Esophagus muscularis mucosa (tissue), 4 donors: ENCODE results near the gene SMARCA5. TPM values are rescaled to one million over a fixed set of nuclear protein-coding genes. Genes with fewer than 3 reads are reported as not detected.

Experiments used
- DNase-seq: peaks from one replicate; pipeline ENCODE4 v3.0.0-alpha.2; 2017; ENCODE audit errors: extremely low spot score
- H3K27ac ChIP-seq, 4 donors: fragments of 200-600 bp; sonication (generic); replicated peaks in 1 of 4; 1 replicate in 3 of 4; 2 replicates in 1 of 4; pipeline ENCODE4 v1.5.1; 2016 to 2019; ENCODE audit warnings: mild to moderate bottlenecking in 1 of 4
- H3K27me3 ChIP-seq, 4 donors: fragments of 200-600 bp; sonication (generic); one replicate each; pipeline versions ENCODE4 v1.5.1 to v1.6.0; 2016 to 2019
- H3K36me3 ChIP-seq, 4 donors: fragments of 200-600 bp; sonication (generic); one replicate each; pipeline ENCODE4 v1.5.1; 2016 to 2019
- H3K4me1 ChIP-seq, 4 donors: fragments of 200-600 bp; sonication (generic); one replicate each; pipeline ENCODE4 v1.5.1; 2016 to 2019
- H3K4me3 ChIP-seq, 4 donors: fragments of 200-600 bp; sonication (generic); 1 replicate in 2 of 4; 2 replicates in 2 of 4; pipeline ENCODE4 v1.5.1; 2016 to 2019; ENCODE audit warnings: mild to moderate bottlenecking in 4 of 4, moderate library complexity in 1 of 4
- H3K9me3 ChIP-seq, 4 donors: fragments of 200-600 bp; sonication (generic); 1 replicate in 3 of 4; 2 replicates in 1 of 4; pipeline ENCODE4 v1.5.1; 2016 to 2019
- EP300 ChIP-seq: sonication (generic); formaldehyde crosslinking; IDR thresholded peaks from one replicate; pipeline ENCODE4 v1.6.1; 2017; ENCODE audit warnings: antibody characterized with exemption
- POLR2A ChIP-seq: fragments of 450-650 bp; IDR thresholded peaks from one replicate; pipeline ENCODE4 v1.6.1; 2017; ENCODE audit warnings: antibody characterized with exemption, moderate library complexity, mild to moderate bottlenecking, low read depth
- POLR2AphosphoS5 ChIP-seq, 2 donors: sonication (generic); formaldehyde crosslinking; IDR thresholded peaks; one replicate each; pipeline ENCODE4 v1.6.1; 2017; ENCODE audit warnings: antibody characterized with exemption in 2 of 2
- WGBS: methylation state at CpG from one replicate; pipeline ENCODE4 v1.1.5; 2018; 5-methylcytosine and 5-hydroxymethylcytosine counted together
- intact Hi-C: fragments of 100-400 bp; cut with DNase I; formaldehyde crosslinking; loops from one replicate; pipeline ENCODE4 v1.15.1; 2023
- total RNA-seq, 4 donors: library from RNA; depleted of rRNA; stranded (reverse); fragments of >200 nt; gene quantifications; one replicate each; pipeline versions ENCODE4 v1.1.0 to v1.2.1, GENCODE V29; 2016
- TF ChIP-seq, protein P1 (sequence below), 3 experiments: fragments of 200-600 bp in 2 of 3; fragments of 450-650 bp in 1 of 3; sonication (generic) in 2 of 3; IDR thresholded peaks; one replicate each; pipeline ENCODE4 v1.5.1; 2017 to 2019; ENCODE audit warnings: antibody characterized with exemption in 3 of 3, mild to moderate bottlenecking in 2 of 3, moderate library complexity in 1 of 3

SMARCA5 gene
- total RNA-seq, 4 donors from 2014 or later = 38.0 to 59.8 (median 46.3) TPM

DNA sequence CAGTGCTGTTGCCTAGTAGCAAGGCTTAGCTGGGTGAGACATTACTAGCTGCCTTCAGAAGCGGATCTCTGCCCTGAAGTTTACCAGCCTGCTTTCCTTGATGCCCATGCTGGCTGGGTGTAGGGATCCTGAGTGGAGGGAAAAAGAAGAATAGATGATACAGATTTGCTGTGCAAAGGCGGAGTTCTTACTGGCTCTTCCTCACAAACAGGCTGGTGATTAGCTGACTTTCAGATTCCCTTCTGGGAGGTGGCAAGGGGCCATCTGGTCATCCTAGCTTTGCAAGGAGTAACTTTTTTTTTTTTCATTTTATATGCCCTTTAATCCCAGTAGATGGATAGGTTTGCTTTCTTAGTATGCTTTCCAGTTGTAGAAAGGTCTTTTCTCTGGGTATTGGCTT, 44.8 kb downstream of the SMARCA5 start:
- H3K27ac ChIP-seq = peak overlapping the region in 3 of 4 donors; percentile 61 to 82 (median 78)
- intact Hi-C loops = no loop called here
- no peak for DNase-seq
- peak overlapping the region in 1 of 4 donors; percentile 70 for H3K4me3 ChIP-seq
- H3K36me3 ChIP-seq = peaks cover 0 to 25% (median 4%) of the 10 kb centered on the region in 4 donors
- H3K27me3 ChIP-seq = no peaks in the 10 kb centered on the region
- WGBS = 79% methylated on average over 2 of the region's 2 CpGs
- no peaks in the 10 kb centered on the region for H3K9me3 ChIP-seq
- TF ChIP-seq, protein P1, sequence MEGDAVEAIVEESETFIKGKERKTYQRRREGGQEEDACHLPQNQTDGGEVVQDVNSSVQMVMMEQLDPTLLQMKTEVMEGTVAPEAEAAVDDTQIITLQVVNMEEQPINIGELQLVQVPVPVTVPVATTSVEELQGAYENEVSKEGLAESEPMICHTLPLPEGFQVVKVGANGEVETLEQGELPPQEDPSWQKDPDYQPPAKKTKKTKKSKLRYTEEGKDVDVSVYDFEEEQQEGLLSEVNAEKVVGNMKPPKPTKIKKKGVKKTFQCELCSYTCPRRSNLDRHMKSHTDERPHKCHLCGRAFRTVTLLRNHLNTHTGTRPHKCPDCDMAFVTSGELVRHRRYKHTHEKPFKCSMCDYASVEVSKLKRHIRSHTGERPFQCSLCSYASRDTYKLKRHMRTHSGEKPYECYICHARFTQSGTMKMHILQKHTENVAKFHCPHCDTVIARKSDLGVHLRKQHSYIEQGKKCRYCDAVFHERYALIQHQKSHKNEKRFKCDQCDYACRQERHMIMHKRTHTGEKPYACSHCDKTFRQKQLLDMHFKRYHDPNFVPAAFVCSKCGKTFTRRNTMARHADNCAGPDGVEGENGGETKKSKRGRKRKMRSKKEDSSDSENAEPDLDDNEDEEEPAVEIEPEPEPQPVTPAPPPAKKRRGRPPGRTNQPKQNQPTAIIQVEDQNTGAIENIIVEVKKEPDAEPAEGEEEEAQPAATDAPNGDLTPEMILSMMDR (IDR thresholded peaks at IDR 0.05) = no peak
- no peak for TF ChIP-seq EP300
- TF ChIP-seq POLR2A = no peak
- TF ChIP-seq POLR2AphosphoS5 (IDR thresholded peaks at IDR 0.05) = no peak
- H3K4me1 ChIP-seq = peaks cover 8 to 18% (median 12%) of the 10 kb centered on the region in 4 donors

DNA sequence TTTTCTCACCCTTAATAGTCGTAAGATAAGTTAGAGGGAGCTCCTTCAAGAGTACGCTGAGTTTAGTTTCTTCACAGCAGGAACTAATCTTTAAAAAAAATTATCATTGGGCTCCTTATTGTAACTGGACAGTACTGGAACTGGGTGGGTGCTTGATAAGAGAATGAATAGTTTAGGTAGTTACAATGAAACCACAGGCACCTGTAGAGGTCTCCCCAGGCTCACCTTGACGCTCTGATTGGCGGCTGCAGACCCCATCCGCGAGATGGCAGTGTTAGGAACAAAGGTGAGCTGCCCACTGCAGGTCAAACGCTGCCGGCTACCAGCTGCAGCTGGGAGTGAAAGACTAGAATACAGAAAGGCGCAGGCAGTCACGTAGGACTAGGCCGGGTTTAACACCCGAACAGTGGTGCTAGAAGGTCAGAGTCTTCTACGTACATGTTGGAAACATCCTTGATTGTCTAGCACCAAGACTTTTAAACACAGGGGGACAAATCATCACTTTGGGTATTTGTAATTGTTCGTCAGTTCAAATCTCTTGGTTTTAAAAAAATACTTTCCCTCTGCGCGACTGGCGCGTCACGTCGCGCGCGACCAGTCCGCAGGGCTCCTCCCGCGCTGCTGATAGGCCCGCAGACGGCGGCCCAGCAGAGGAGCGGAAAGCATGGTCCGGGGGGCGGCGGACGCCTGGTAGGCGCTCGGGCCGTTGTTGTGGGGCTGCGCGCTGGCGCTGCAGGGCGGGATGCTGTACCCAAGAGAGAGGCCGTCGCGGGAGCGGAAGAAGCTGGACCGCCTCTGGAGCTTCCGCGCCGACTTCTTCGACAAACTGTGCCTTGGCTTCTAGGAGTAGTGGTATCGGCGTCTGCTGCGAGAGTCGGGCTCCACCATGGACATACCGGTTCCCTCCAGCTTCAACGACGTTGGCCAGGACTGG, 45.6 kb downstream of the SMARCA5 start:
- H3K36me3 ChIP-seq = peaks cover 0 to 17% (median 4%) of the 10 kb centered on the region in 4 donors
- DNase-seq = no peak
- intact Hi-C loops = no loop called here
- WGBS = 4% methylated on average over 26 of the region's 57 CpGs
- no peaks in the 10 kb centered on the region for H3K9me3 ChIP-seq
- peak overlapping the region; percentile 60 to 70 (median 67) for H3K4me3 ChIP-seq
- peak overlapping the region; percentile 61 to 82 (median 75) for H3K27ac ChIP-seq
- H3K27me3 ChIP-seq = no peaks in the 10 kb centered on the region
- TF ChIP-seq, protein P1 (IDR thresholded peaks at IDR 0.05) = peak; percentile 47 to 58 (median 55)
- no peak for TF ChIP-seq POLR2A
- peak in 1 of 2 donors; percentile 48 for TF ChIP-seq POLR2AphosphoS5 (IDR thresholded peaks at IDR 0.05)
- no peak for TF ChIP-seq EP300
- peaks cover 8 to 18% (median 12%) of the 10 kb centered on the region in 4 donors for H3K4me1 ChIP-seq

DNA sequence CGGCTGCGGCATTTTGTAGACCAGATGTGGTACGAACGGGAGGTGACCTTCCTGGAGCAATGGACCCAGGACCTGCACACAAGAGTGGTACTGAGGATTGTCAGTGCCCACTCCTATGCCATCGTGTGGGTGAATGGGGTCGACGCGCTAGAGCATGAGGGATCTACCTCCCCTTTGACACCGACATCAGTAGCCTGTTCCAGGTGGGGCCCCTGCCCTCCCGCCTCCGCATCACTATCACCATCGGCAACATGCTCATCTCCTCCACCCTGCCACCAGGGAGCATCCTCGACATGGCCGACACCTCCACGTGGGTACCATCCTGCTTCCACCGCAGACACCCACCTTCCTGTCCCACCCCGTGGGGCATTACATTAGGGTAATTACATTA, 46.2 kb downstream of the SMARCA5 start:
- intact Hi-C loops = no loop called here
- Histone ChIP-seq H3K4me1 (peaks cover 8 to 18% (median 12%) of the 10 kb centered on the region in 4 donors), H3K9me3 (no peaks in the 10 kb centered on the region), H3K36me3 (peaks cover 0 to 11% (median 4%) of the 10 kb centered on the region in 4 donors), H3K27ac (peak overlapping the region; percentile 61 to 82 (median 75)), H3K4me3 (peak overlapping the region; percentile 60 to 70 (median 67)), H3K27me3 (no peaks in the 10 kb centered on the region)
- no peak for DNase-seq
- 74% methylated on average over 13 of the region's 17 CpGs for WGBS
- TF ChIP-seq EP300 (no peak), POLR2AphosphoS5 (IDR thresholded peaks at IDR 0.05) (no peak), POLR2A (no peak)
- TF ChIP-seq, protein P1 (IDR thresholded peaks at IDR 0.05) = no peak

DNA sequence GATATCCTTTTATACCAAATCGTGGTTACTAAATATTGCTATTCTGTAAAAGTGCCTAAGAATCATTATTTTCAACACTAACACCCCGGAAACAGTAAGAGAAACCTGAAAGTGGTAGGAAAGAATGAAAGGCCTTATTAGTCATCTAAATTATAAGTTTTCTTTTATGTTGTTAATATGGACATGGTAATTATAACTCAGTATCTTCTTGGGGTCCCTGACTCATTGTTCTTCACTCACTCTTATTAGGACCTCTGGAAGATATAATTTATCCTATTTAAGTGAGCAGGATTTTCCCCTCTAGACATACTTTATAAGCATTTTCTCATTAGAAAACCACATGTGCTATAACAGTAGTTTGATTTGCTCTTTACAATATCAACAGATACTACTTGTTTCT, 51.0 kb downstream of the SMARCA5 start:
- TF ChIP-seq, protein P1 (IDR thresholded peaks at IDR 0.05) = no peak
- TF ChIP-seq EP300 (no peak), POLR2AphosphoS5 (IDR thresholded peaks at IDR 0.05) (no peak), POLR2A (no peak)
- H3K4me1 ChIP-seq = peaks cover 0 to 7% (median 6%) of the 10 kb centered on the region in 4 donors
- H3K9me3 ChIP-seq = no peaks in the 10 kb centered on the region
- no peak for DNase-seq
- no peaks in the 10 kb centered on the region for H3K27me3 ChIP-seq
- H3K36me3 ChIP-seq = no peaks in the 10 kb centered on the region
- H3K4me3 ChIP-seq = no peak overlapping the region
- WGBS = 65% methylated on average over 2 of the region's 2 CpGs
- intact Hi-C loops = no loop called here
- H3K27ac ChIP-seq = no peak overlapping the region
